ENCODE measurements around the gene SMG6.

Gene SMG6

GRCh38 chr17:2239882-2240430 is 63.6 kb downstream of the SMG6 start:
- peak; percentile 87 for ATAC-seq

GRCh38 chr17:2239170-2239551 is 64.4 kb downstream of the SMG6 start:
- no peak for ATAC-seq
- TF ChIP-seq ZFP3 (CRISPR knock-in tag; IDR thresholded peaks at IDR 0.05) (no peak), ARNTL (CRISPR knock-in tag; IDR thresholded peaks at IDR 0.05; ENCODE audit: borderline replicate concordance, low read depth) (no peak), RARB (CRISPR knock-in tag; IDR thresholded peaks at IDR 0.05) (no peak), CREB5 (CRISPR knock-in tag; IDR thresholded peaks at IDR 0.05; ENCODE audit: low read depth) (no peak), TSHZ2 (CRISPR knock-in tag; IDR thresholded peaks at IDR 0.05) (no peak), OSR1 (CRISPR knock-in tag; IDR thresholded peaks at IDR 0.05) (no peak), TOX (CRISPR knock-in tag; IDR thresholded peaks at IDR 0.05; ENCODE audit: borderline replicate concordance) (no peak), ZNF70 (CRISPR knock-in tag; IDR thresholded peaks at IDR 0.05) (no peak), ZNF565 (CRISPR knock-in tag; conservative IDR thresholded peaks at IDR 0.05; ENCODE audit: low read depth) (no peak), ESRRG (CRISPR knock-in tag; IDR thresholded peaks at IDR 0.05) (no peak), BACH2 (CRISPR knock-in tag; IDR thresholded peaks at IDR 0.05; ENCODE audit: borderline replicate concordance) (no peak), CSDC2 (CRISPR knock-in tag; IDR thresholded peaks at IDR 0.05) (no peak), PPARA (CRISPR knock-in tag; IDR thresholded peaks at IDR 0.05; ENCODE audit: borderline replicate concordance) (no peak), ISL1 (CRISPR knock-in tag; IDR thresholded peaks at IDR 0.05) (no peak), PATZ1 (CRISPR knock-in tag; IDR thresholded peaks at IDR 0.05; ENCODE audit: borderline replicate concordance) (no peak), POU6F1 (CRISPR knock-in tag; IDR thresholded peaks at IDR 0.05; ENCODE audit: borderline replicate concordance, low read depth) (no peak), GLIS3 (CRISPR knock-in tag; IDR thresholded peaks at IDR 0.05) (no peak)

More at GRCh38 chr17:2239882-2240430, 63.6 kb downstream of the SMG6 start:
- TF ChIP-seq TOX (CRISPR knock-in tag; IDR thresholded peaks at IDR 0.05; ENCODE audit: borderline replicate concordance): no peak
- no peak for TF ChIP-seq PPARA (CRISPR knock-in tag; IDR thresholded peaks at IDR 0.05; ENCODE audit: borderline replicate concordance)
- TF ChIP-seq ARNTL (CRISPR knock-in tag; IDR thresholded peaks at IDR 0.05; ENCODE audit: borderline replicate concordance, low read depth): no peak
- no peak for TF ChIP-seq POU6F1 (CRISPR knock-in tag; IDR thresholded peaks at IDR 0.05; ENCODE audit: borderline replicate concordance, low read depth)
- TF ChIP-seq OSR1 (CRISPR knock-in tag; IDR thresholded peaks at IDR 0.05): no peak
- TF ChIP-seq CREB5 (CRISPR knock-in tag; IDR thresholded peaks at IDR 0.05; ENCODE audit: low read depth): no peak
- TF ChIP-seq ZFP3 (CRISPR knock-in tag; IDR thresholded peaks at IDR 0.05): peak; percentile 74; the same call in 1 of the 2 replicates
- TF ChIP-seq GLIS3 (CRISPR knock-in tag; IDR thresholded peaks at IDR 0.05): no peak
- TF ChIP-seq ZFP30 (CRISPR knock-in tag; IDR thresholded peaks at IDR 0.05): no peak
- TF ChIP-seq SNAI2 (CRISPR knock-in tag; IDR thresholded peaks at IDR 0.05): 0 out of 2 replicates have a peak, but pooled peaks have one; percentile 40
- TF ChIP-seq ZNF8 (CRISPR knock-in tag; IDR thresholded peaks at IDR 0.05): no peak
- TF ChIP-seq BACH2 (CRISPR knock-in tag; IDR thresholded peaks at IDR 0.05; ENCODE audit: borderline replicate concordance): no peak
- peak; percentile 82; the same call in 1 of the 2 replicates for TF ChIP-seq CSDC2 (CRISPR knock-in tag; IDR thresholded peaks at IDR 0.05)
- TF ChIP-seq PATZ1 (CRISPR knock-in tag; IDR thresholded peaks at IDR 0.05; ENCODE audit: borderline replicate concordance): no peak
- no peak for TF ChIP-seq TCF4 (CRISPR knock-in tag; IDR thresholded peaks at IDR 0.05; ENCODE audit: borderline replicate concordance)
